GM18517 (cell line): ENCODE measurements around the gene MT1G.
"Not testable (repeated sequence)": the region's sequence is repeated elsewhere in the genome, so short reads cannot be mapped to it uniquely, and the experiment has no call there.

Experiments
- ATAC-seq: cut with Tn5 transposase; IDR thresholded peaks from one replicate; pipeline ENCODE4 v1.9.1; 2021; ENCODE audit warnings: mild to moderate bottlenecking, moderate library complexity; ENCODE audit not compliant: unreplicated experiment

Gene MT1G

GRCh38 chr16:56637814-56638750 is 29.8 kb downstream of the MT1G start, which contains the start of gene MT1A:
TSS of gene MT1A (plus strand) at chr16:56638666. CDS start at chr16:56638739, 73 bp downstream.
- no peak for ATAC-seq

DNA sequence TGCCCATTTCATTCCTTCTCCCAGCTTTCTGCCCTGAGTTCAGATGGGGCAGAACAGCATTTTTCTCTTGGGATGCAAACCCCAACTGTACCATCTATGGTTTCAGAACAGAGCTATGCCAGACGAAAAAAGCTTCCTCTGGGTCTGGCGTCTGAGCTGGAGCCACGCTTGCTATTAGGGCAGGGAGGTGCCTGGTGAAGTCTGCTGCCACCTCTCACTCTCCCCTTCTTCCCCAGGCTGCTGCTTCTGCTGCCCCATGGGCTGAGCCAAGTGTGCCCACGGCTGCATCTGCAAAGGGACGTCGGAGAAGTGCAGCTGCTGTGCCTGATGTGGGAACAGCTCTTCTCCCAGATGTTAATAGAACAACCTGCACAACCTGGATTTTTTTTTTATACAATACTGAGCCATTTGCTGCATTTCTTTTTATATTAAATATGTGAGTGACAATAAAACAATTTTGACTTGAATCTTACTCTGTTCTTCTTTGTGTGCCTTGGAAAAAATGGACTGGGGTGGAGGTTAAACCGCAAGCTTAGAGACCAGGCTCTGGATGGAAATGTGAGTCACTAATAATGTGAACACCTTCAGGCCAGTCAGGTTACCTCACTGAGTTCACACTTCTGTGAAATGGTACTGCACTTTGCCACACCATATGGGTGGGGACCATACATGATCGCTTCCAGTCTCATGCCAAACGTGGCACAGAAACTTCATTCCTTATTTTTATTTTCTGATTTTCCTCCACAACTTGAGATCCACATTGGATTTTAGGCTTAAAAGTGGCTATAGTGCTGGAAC is 31.1 kb downstream of the MT1G start:
- ATAC-seq = no peak

GRCh38 chr16:56635441-56635967 is 32.4 kb downstream of the MT1G start:
- no peak for ATAC-seq

DNA sequence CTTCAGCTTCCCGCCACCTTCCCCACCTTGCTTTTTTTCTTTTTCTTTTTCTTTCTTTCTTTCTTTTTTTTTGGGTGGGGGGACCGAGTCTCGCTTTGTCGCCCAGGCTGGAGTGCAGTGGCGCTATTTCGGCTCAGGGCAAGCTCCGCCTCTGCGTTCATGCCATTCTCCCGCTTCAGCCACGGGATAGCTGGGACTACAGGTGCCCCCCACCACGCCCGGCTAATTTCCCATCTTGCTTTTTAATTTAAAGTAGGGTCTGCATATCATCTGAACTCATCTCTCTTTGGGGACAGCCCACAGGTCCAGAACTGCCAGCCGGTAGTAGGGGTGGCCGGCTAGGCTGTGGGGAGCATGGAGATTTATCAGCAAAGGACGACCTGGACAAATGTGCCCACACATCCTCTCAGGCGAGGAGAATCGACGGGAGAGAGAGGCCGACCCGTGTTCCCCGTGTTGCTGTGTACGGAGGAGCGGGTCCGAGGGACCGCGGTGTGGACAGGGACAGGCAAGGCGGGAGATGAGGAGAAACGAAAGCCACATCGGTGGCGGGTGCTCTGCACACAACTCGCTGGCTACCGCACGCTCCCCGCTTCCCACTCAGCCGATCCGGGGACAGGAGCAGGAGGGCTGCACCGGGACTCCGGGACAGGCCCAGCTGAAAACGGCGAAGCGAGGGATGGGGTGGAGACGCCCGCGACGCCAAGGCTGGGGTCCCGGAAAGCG is 33.0 kb downstream of the MT1G start:
- ATAC-seq = no peak

DNA sequence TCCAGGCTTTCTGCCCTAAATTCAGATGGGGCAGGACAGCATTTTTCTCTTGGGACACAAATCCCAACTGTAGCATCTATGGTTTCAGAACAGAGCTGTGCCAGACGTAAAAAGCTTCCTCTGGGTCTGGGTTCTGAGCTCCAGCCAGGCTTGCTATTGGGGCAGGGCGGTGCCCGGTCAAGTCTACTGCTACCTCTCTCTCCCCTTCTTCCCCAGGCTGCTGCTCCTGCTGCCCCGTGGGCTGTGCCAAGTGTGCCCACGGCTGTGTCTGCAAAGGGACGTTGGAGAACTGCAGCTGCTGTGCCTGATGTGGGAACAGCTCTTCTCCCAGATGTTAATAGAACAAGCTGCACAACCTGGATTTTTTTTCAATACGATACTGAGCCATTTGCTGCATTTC is 34.3 kb downstream of the MT1G start:
- ATAC-seq = no peak

GRCh38 chr16:56632848-56633365 is 35.0 kb downstream of the MT1G start:
- ATAC-seq = no peak

- no peak for ATAC-seq
Measured at GRCh38 chr16:56632156-56632847, 35.6 kb downstream of the MT1G start, which contains the start of gene MT1M. TSS of gene MT1M (plus strand) at chr16:56632659. CDS start at chr16:56632732, 73 bp downstream.

- no peak for ATAC-seq
Measured at GRCh38 chr16:56631832-56632155, 36.1 kb downstream of the MT1G start.

- no peak for ATAC-seq
Measured at GRCh38 chr16:56631197-56631596, 36.7 kb downstream of the MT1G start.

DNA sequence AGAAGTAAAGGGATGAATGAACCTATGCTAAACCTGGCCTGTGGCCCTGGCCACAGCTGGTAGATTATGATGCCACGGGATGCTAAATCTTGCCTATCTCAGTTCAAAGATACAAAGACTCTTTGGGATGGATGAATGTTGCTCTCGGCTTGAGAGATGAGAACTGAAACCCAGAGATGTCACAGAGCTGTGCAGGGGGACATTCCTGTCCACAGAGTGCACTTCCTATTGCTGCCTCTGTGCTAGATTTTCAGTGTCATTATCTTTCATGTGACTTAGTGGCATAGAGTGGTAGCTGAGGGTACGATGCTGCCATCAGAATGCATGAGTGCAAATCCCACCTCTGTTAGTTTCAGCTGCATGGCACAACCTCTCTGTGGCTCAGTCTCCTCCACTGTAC is 37.7 kb downstream of the MT1G start:
- peak; percentile 70 for ATAC-seq

- peak; percentile 15 for ATAC-seq
Measured at GRCh38 chr16:56629531-56629930, 38.3 kb downstream of the MT1G start.

- no peak for ATAC-seq
Measured at GRCh38 chr16:56628486-56629350, 39.1 kb downstream of the MT1G start.

- ATAC-seq = no peak
Measured at GRCh38 chr16:56626685-56627084, 41.2 kb downstream of the MT1G start.

DNA sequence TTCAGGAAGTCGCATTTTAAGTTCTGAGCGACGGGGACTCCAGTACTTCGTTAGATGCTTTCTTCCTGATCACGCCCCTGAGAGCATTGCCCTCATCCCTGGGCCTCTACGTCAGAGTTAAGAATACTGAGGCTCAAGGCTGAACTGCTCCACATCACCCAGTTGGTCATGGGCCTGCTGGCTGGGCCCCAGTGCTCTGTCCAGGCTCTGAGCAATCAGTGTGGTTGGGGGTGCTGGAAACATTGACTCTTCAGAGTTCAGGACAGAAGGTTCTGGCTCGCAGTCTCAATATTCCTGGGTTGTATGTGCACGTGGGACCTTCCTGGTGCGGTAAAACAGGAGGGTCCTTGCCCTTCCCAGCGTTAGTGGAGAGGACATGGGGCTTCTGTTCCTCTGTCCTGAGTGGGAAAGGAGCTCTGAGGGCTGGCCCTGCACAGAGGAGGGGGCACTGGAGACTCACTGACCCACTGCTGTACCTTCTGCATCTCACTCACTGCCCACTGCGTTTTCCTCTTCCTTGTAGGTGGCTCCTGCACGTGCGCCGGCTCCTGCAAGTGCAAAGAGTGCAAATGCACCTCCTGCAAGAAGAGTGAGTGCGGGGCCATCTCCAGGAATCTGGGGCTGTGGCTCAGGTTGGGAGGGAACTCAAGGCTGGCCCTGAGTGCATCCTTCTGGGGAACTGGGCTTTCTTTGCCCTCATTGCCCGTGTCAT is 41.8 kb downstream of the MT1G start:
- ATAC-seq = no peak

- no peak for ATAC-seq
Measured at GRCh38 chr16:56625140-56625942, 42.5 kb downstream of the MT1G start, which contains the start of gene MT1E. TSS of gene MT1E (plus strand) at chr16:56625781. CDS start at chr16:56625852, 71 bp downstream.

- no peak for ATAC-seq
Measured at GRCh38 chr16:56623637-56624036, 44.2 kb downstream of the MT1G start.

- not testable (repeated sequence) for ATAC-seq
Measured at GRCh38 chr16:56623184-56623583, 44.7 kb downstream of the MT1G start.
